ENCODE results near the gene SETBP1. TPM values are rescaled to one million over a fixed set of nuclear protein-coding genes. Genes with fewer than 3 reads are reported as not detected.

SETBP1 gene
- total RNA-seq, 1 experiment from 2014 or later = 0.05 TPM

DNA sequence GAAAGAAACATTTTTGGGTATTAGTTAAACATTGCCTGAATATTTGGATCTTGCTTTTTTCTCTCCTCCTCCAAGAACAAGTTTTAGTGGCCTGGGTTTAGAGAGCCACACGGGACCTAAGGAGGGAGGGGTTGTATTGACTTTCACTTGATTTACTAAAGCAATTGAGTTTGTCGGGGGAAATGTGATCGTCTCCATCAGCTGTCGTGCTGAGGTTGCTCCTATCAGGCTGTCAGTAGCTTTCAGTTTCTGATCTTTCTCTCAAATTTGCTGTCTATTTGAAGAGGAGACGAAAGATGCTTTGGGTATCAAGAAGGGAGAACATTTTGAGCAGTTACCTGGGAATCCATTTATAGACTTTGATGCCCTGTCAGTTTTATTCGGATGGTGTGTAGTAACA lies 106.0 kb downstream of the SETBP1 start:
- ChIA-PET CTCF (no interaction called here), POLR2A (no interaction called here), RAD21 (ENCODE audit: low non-redundant PET in 1 of 2, low total read pairs in 2 of 2, uncharacterized antibody in 2 of 2, unreplicated experiment in 2 of 2) (no interaction called here)
- intact Hi-C loops (cut with micrococcal nuclease) = no loop called here
- H3K27me3 ChIP-seq (ENCODE audit: insufficient read depth, low read length) = no peaks in the 10 kb centered on the region
- DNase-seq (ENCODE audit: low read depth, low spot score) = no peak
- TF ChIP-seq CTCF (IDR thresholded peaks at IDR 0.05 in 2 of 3, conservative IDR thresholded peaks at IDR 0.05 in 1 of 3; ENCODE audit: borderline replicate concordance in 1 of 3, insufficient read depth in 1 of 3, low read depth in 2 of 3, low read length in 2 of 3) (no peak), YY1 (IDR thresholded peaks at IDR 0.05; ENCODE audit: extremely low read depth, insufficient replicate concordance, low read depth, low read length) (no peak), EZH2phosphoT487 (IDR thresholded peaks at IDR 0.05; ENCODE audit: borderline replicate concordance) (no peak), EZH2 (IDR thresholded peaks at IDR 0.05) (no peak), JUND (IDR thresholded peaks at IDR 0.05) (no peak), TCF7L2 (IDR thresholded peaks at IDR 0.05; ENCODE audit: borderline replicate concordance, extremely low read depth, insufficient read depth, insufficient read length) (no peak), ATF3 (IDR thresholded peaks at IDR 0.05) (no peak)
- no peaks in the 10 kb centered on the region for H4K20me1 ChIP-seq (ENCODE audit: insufficient read depth)
- H3K9me2 ChIP-seq (ENCODE audit: insufficient read depth) = no peaks in the 10 kb centered on the region
- no peak overlapping the region for H3K4me2 ChIP-seq (ENCODE audit: low read length)
- no peak overlapping the region for H2AFZ ChIP-seq (ENCODE audit: low read depth, low read length, poor library complexity, severe bottlenecking)
- no TSS peak for BruUV-seq (replicated peaks)
- peaks cover 9 to 22% of the 10 kb centered on the region in 2 experiments; a peak in 2 of 4 replicates for H3K9me3 ChIP-seq (ENCODE audit: control insufficient read depth in 1 of 2, insufficient read depth in 1 of 2, low read depth in 1 of 2, low read length in 2 of 2)
- H3K27ac ChIP-seq (ENCODE audit: low read depth, low read length) = no peak overlapping the region
- no peaks in the 10 kb centered on the region for H3K79me2 ChIP-seq (ENCODE audit: insufficient read depth, low read length)
- no peak for ATAC-seq
- no peak overlapping the region for H3K9ac ChIP-seq (ENCODE audit: low read length)
- H3K4me1 ChIP-seq (ENCODE audit: control insufficient read depth in 1 of 2, insufficient read depth in 2 of 2, low read length in 2 of 2) = no peaks in the 10 kb centered on the region
- H3K36me3 ChIP-seq (ENCODE audit: control insufficient read depth in 1 of 2, insufficient read depth in 2 of 2, low read length in 2 of 2) = no peaks in the 10 kb centered on the region
- no peak overlapping the region for H3K4me3 ChIP-seq (replicated peaks in 1 of 2; ENCODE audit: low read depth in 1 of 2, low read length in 2 of 2)

DNA sequence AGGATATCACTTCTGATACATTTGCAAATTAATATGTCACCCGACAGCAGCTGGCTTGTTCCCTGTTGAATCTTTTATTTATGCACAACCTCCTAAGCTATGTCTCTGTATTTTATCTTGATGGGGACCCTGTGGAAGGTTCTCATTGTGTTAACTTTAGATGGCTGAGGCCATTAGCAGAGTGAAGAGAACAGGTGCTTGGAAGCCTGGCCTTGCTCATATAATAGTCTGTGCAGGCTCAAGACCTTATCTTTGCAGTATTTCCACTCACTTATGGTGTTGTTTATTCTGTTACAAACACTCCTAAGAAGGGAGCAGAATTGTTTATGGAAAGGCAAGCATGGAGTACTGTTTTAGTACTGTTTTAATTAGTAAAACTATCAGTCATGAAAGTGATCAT lies 107.6 kb downstream of the SETBP1 start:
- ATAC-seq = no peak
- no peak for DNase-seq (ENCODE audit: low read depth, low spot score)
- no TSS peak for BruUV-seq (replicated peaks)
- intact Hi-C loops (cut with micrococcal nuclease) = no loop called here
- Histone ChIP-seq H3K4me3 (replicated peaks in 1 of 2; ENCODE audit: low read depth in 1 of 2, low read length in 2 of 2) (no peak overlapping the region), H3K9me3 (ENCODE audit: control insufficient read depth in 1 of 2, insufficient read depth in 1 of 2, low read depth in 1 of 2, low read length in 2 of 2) (peaks cover 6 to 17% of the 10 kb centered on the region in 2 experiments; a peak in 2 of 4 replicates), H3K79me2 (ENCODE audit: insufficient read depth, low read length) (no peaks in the 10 kb centered on the region), H3K27me3 (ENCODE audit: insufficient read depth, low read length) (no peaks in the 10 kb centered on the region), H3K4me2 (ENCODE audit: low read length) (no peak overlapping the region), H3K36me3 (ENCODE audit: control insufficient read depth in 1 of 2, insufficient read depth in 2 of 2, low read length in 2 of 2) (no peaks in the 10 kb centered on the region), H2AFZ (ENCODE audit: low read depth, low read length, poor library complexity, severe bottlenecking) (no peak overlapping the region), H3K9ac (ENCODE audit: low read length) (no peak overlapping the region), H3K4me1 (ENCODE audit: control insufficient read depth in 1 of 2, insufficient read depth in 2 of 2, low read length in 2 of 2) (no peaks in the 10 kb centered on the region), H3K9me2 (ENCODE audit: insufficient read depth) (no peaks in the 10 kb centered on the region), H4K20me1 (ENCODE audit: insufficient read depth) (no peaks in the 10 kb centered on the region), H3K27ac (ENCODE audit: low read depth, low read length) (no peak overlapping the region)
- ChIA-PET CTCF (no interaction called here), RAD21 (ENCODE audit: low non-redundant PET in 1 of 2, low total read pairs in 2 of 2, uncharacterized antibody in 2 of 2, unreplicated experiment in 2 of 2) (no interaction called here), POLR2A (no interaction called here)
- TF ChIP-seq EZH2 (IDR thresholded peaks at IDR 0.05) (no peak), YY1 (IDR thresholded peaks at IDR 0.05; ENCODE audit: extremely low read depth, insufficient replicate concordance, low read depth, low read length) (no peak)
